Activated naive CD4-positive, alpha-beta T cell treated with anti-CD3 and anti-CD28 coated beads for 36 hours (primary cell): Measurements from ENCODE around the gene HOXA9. TPM values are rescaled to one million over a fixed set of nuclear protein-coding genes. Genes with fewer than 3 reads are reported as not detected.

ENCODE experiments used
- CTCF ChIA-PET: fragments of 350-600 bp; sonication (Branson Sonifier 250); formaldehyde crosslinking; loops from one replicate; lab custom pipeline; 2021; ENCODE audit warnings: antibody characterized with exemption; lab: Charles Lee
- DNase-seq: peaks from one replicate; pipeline ENCODE4 v3.0.0-alpha.2; 2020
- H3K27ac Mint-ChIP-seq: one replicate; pipeline ENCODE4 v1.8.0; 2021; ENCODE audit warnings: mild to moderate bottlenecking, mixed read lengths
- H3K27me3 Mint-ChIP-seq: one replicate; pipeline ENCODE4 v1.8.0; 2021; ENCODE audit warnings: low read depth, mixed read lengths
- H3K36me3 Mint-ChIP-seq: one replicate; pipeline ENCODE4 v1.8.0; 2021; ENCODE audit warnings: low read depth, mixed read lengths
- H3K4me1 Mint-ChIP-seq: one replicate; pipeline ENCODE4 v1.8.0; 2021; ENCODE audit warnings: low read depth, mixed read lengths
- H3K4me3 Mint-ChIP-seq: one replicate; pipeline ENCODE4 v1.8.0; 2021; ENCODE audit warnings: mild to moderate bottlenecking, moderate library complexity, mixed read lengths
- H3K9me3 Mint-ChIP-seq: one replicate; pipeline ENCODE4 v1.8.0; 2021; ENCODE audit warnings: mixed read lengths
- intact Hi-C: fragments of 100-400 bp; cut with micrococcal nuclease; formaldehyde crosslinking; loops from one replicate; pipeline ENCODE4 v1.15.1; 2023
- total RNA-seq, 2 experiments: library from RNA; stranded (reverse); gene quantifications; one replicate each; pipeline ENCODE4 v1.2.3, GENCODE V29; 2021

Gene HOXA9
- total RNA-seq, 2 experiments from 2014 or later: not detected

DNA sequence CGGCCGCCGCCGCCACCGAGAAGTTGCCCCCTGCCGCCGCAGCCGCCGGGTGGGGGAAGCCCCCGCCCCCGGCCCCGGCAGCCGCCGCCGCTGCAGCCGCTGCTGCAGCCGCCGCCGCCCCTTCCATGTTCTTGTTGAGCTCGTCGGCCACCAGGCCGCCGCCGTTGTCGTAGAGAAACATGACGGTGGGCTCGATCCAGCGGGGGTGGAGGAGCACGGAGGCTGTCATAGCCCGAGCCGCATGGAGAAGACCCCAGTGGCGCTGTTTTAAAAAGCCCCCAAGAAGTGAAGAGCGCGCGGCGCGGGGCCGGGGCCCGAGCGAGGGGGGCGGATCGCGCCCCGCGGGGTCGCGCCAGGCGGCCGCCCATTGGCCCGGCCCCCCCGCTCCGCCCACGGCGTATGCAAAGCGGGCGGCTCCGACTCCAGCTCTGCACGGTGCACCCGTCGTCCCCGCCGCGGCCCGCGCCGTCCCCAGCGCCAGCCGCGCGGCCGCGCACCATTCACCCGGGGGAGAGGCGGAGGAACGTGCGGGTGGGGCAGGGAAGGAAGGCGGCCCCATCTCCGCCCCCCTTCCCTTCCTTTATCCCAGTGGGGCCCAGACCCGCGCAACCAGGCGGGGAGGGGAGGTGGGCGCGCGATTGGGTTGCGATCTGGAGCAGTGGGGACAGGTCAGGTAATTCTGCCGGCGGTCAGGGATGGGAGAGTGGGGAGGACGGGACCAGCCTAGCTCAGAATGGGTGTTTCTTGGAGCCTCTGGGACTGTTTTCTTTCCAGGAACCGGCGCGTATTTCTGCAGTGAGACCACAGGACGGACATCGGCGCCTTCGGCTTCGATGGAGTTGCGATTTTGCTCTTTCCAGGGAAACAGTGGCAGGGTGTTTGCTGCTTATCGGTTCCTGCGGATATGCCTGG is 34.8 kb upstream of the HOXA9 start, which contains the start of gene HOXA13:
TSS of gene HOXA13 (minus strand) at position 243 of the 912 bp plus-strand sequence. CDS start at position 229, 14 bp downstream.
- CTCF ChIA-PET: interaction anchor here (1.0 to 1.7 kb wide), 3 partner anchors 13 to 585 kb away, joined by 3 read pairs; no protein-coding TSS in a partner anchor
- intact Hi-C loops: loop anchor here (5.0 kb wide), 1 partner anchor 33 kb away; the partner anchor contains the start of gene HOXA9
- Mint-ChIP-seq H3K9me3 (no peaks in the 10 kb centered on the region), H3K4me3 (peak within 1 kb of the TSS; percentile 70), H3K4me1 (peaks cover 38% of the 10 kb centered on the region), H3K27me3 (peaks cover 79% of the 10 kb centered on the region), H3K36me3 (no peaks in the 10 kb centered on the region), H3K27ac (no peak within 1 kb of the TSS)
- DNase-seq: no peak

- no peaks in the 10 kb centered on the region for H3K9me3 Mint-ChIP-seq
- CTCF ChIA-PET: interaction anchor here (0.6 to 1.7 kb wide), 6 partner anchors 12 to 723 kb away, joined by 3 read pairs; no protein-coding TSS in a partner anchor
- H3K27me3 Mint-ChIP-seq: peaks cover 78% of the 10 kb centered on the region
- no peak for DNase-seq
- H3K27ac Mint-ChIP-seq: no peak overlapping the region
- intact Hi-C loops: no loop called here
- H3K4me3 Mint-ChIP-seq: peak overlapping the region; percentile 58
- no peaks in the 10 kb centered on the region for H3K36me3 Mint-ChIP-seq
- H3K4me1 Mint-ChIP-seq: peaks cover 34% of the 10 kb centered on the region
Measured at GRCh38 chr7:27198871-27199801, 33.8 kb upstream of the HOXA9 start.

GRCh38 chr7:27198138-27198841 is 33.0 kb upstream of the HOXA9 start:
- Mint-ChIP-seq H3K36me3 (no peaks in the 10 kb centered on the region), H3K27me3 (peaks cover 80% of the 10 kb centered on the region), H3K4me3 (no peak overlapping the region), H3K27ac (no peak overlapping the region), H3K9me3 (no peaks in the 10 kb centered on the region), H3K4me1 (peaks cover 39% of the 10 kb centered on the region)
- CTCF ChIA-PET: interaction anchor here (0.6 to 1.4 kb wide), 5 partner anchors 12 to 203 kb away, joined by 3 read pairs; no protein-coding TSS in a partner anchor
- no peak for DNase-seq
- intact Hi-C loops: no loop called here

- peaks cover 38% of the 10 kb centered on the region for H3K4me1 Mint-ChIP-seq
- intact Hi-C loops: loop anchor here (2.0 kb wide), 3 partner anchors 465 to 587 kb away; partner anchors contain the start of gene HIBADH
- no peak overlapping the region for H3K27ac Mint-ChIP-seq
- H3K4me3 Mint-ChIP-seq: no peak overlapping the region
- CTCF ChIA-PET: interaction anchor here (1.0 to 1.1 kb wide), 2 partner anchors 11 to 26 kb away, joined by 3 read pairs; no protein-coding TSS in a partner anchor
- DNase-seq: no peak
- H3K27me3 Mint-ChIP-seq: peaks cover 76% of the 10 kb centered on the region
- no peaks in the 10 kb centered on the region for H3K36me3 Mint-ChIP-seq
- no peaks in the 10 kb centered on the region for H3K9me3 Mint-ChIP-seq
Measured at GRCh38 chr7:27197137-27198042, 32.1 kb upstream of the HOXA9 start.

DNA sequence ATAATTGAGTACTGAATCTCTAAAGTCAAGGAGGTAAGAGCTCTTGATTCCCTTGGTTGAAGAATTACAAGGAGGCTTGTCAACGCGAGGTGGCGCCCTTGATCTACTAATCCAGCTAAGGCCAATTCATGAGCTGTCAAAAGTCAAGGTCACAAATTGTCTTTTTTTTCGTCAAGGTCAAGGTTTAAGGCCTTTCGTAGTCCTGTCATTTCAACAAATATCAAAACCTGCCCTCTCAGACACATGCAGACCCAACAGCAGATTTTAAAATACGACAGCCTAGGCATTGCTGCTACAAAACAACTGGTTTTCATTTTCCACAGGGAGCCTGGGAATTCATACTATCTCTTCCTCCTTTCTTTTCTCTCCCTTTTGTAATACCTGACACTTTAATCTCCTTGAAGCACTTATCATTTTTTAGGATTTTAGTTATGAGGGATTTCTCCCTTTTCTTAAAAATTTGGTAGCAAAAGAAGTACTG is 31.0 kb upstream of the HOXA9 start:
- Mint-ChIP-seq H3K27ac (no peak overlapping the region), H3K4me1 (peaks cover 31% of the 10 kb centered on the region), H3K27me3 (peaks cover 76% of the 10 kb centered on the region), H3K4me3 (no peak overlapping the region), H3K9me3 (no peaks in the 10 kb centered on the region), H3K36me3 (no peaks in the 10 kb centered on the region)
- DNase-seq: peak; percentile 92
- intact Hi-C loops: loop anchor here (1.0 to 2.0 kb wide), 8 partner anchors 380 to 900 kb away; partner anchors contain the start of gene HIBADH
- CTCF ChIA-PET: interaction anchor here (0.6 to 2.1 kb wide), 35 partner anchors 8 to 898 kb away, joined by 3 to 14 read pairs (median 4); partner anchors contain the start of genes EVX1 and HOXA11

DNA sequence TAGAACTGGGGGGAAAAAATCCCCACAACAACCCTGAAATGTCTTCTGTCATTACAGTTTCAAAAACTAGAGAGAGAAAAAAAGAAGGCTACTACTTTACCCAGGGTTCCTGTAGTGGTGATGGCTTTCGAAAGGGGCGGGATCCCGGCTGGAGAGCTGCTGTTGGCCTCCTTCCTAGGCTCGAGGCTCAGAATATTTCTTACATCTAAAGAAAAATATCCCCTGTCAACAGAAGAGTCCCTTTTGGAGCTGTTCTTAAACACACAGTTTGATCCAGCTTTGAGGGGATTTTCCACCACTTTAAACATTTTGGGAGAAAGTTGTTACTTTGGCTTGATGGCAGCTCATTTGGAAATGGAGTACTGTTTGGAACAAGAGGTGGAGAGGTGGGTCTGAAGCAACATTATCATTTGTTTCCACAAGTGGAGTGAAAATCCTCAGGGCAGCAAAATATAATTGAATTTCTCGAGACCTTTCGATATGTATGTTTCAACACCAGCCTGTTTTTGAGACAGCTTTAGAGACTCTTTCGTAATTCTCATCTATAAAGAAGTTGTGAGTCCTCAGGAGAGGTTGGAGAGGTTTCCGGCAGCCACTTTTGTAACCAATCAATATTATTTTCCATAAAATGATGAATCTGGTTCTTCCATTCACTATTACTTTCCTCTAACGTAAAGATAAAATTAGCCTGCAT is 29.5 kb upstream of the HOXA9 start:
- CTCF ChIA-PET: interaction anchor here (0.5 to 2.1 kb wide), 11 partner anchors 10 to 883 kb away, joined by 3 to 14 read pairs (median 5); partner anchors contain the start of gene HOXA11
- intact Hi-C loops: loop anchor here (1.0 kb wide), 1 partner anchor 8 kb away; no protein-coding TSS in a partner anchor
- H3K27ac Mint-ChIP-seq: no peak overlapping the region

GRCh38 chr7:27194002-27194352 is 28.6 kb upstream of the HOXA9 start:
- intact Hi-C loops: no loop called here
- no peaks in the 10 kb centered on the region for H3K9me3 Mint-ChIP-seq
- no peak overlapping the region for H3K4me3 Mint-ChIP-seq
- H3K27me3 Mint-ChIP-seq: peaks cover 83% of the 10 kb centered on the region
- H3K4me1 Mint-ChIP-seq: peaks cover 22% of the 10 kb centered on the region
- DNase-seq: no peak
- H3K27ac Mint-ChIP-seq: no peak overlapping the region
- CTCF ChIA-PET: interaction anchor here (0.7 to 1.6 kb wide), 5 partner anchors 15 to 591 kb away, joined by 3 to 9 read pairs (median 5); partner anchors contain the start of gene EVX1
- H3K36me3 Mint-ChIP-seq: no peaks in the 10 kb centered on the region

More for the DNA sequence above, 29.5 kb upstream of the HOXA9 start:
- H3K27me3 Mint-ChIP-seq: peaks cover 78% of the 10 kb centered on the region
- no peaks in the 10 kb centered on the region for H3K36me3 Mint-ChIP-seq
- H3K4me1 Mint-ChIP-seq: peaks cover 19% of the 10 kb centered on the region
- H3K9me3 Mint-ChIP-seq: no peaks in the 10 kb centered on the region
- DNase-seq: no peak
- no peak overlapping the region for H3K4me3 Mint-ChIP-seq

DNA sequence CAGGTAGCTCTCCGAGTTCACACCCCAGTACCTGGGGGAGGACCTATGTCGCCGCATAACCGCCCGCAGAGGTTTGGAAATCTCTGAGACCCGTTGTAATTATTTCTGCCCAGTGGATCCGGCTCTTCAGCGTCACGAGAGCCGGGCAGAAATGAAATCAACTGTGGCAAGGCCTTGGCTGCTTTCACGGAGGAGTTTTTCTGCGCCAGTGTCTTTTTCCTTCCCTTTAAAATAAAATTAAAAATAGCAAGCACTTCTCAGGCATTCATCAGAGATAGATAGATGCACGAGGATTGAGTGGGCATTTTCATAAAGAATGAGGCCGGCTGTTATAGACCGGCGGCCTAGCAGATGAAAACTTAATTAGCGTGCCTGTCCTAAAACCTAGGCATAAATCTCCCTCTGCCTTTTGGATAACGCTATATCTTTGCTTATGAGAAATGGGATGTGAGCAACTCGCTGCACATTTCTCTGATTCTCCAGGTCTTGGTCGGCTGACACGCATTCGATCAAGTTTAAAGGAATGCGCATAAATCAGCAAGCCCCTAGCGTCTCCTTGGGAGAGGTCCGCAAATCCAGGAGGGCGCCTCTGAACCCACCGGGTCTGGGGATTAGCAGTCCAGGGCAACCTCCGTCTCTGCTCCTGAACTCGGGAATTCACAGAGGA is 28.1 kb upstream of the HOXA9 start:
- Mint-ChIP-seq H3K36me3 (no peaks in the 10 kb centered on the region), H3K4me3 (no peak overlapping the region), H3K27me3 (peaks cover 83% of the 10 kb centered on the region), H3K9me3 (no peaks in the 10 kb centered on the region), H3K27ac (no peak overlapping the region), H3K4me1 (peaks cover 22% of the 10 kb centered on the region)
- no peak for DNase-seq
- CTCF ChIA-PET: interaction anchor here (0.7 to 1.6 kb wide), 4 partner anchors 14 to 49 kb away, joined by 3 to 9 read pairs (median 6); partner anchors contain the start of gene EVX1
- intact Hi-C loops: loop anchor here (2.0 kb wide), 1 partner anchor 47 kb away; no protein-coding TSS in a partner anchor

DNA sequence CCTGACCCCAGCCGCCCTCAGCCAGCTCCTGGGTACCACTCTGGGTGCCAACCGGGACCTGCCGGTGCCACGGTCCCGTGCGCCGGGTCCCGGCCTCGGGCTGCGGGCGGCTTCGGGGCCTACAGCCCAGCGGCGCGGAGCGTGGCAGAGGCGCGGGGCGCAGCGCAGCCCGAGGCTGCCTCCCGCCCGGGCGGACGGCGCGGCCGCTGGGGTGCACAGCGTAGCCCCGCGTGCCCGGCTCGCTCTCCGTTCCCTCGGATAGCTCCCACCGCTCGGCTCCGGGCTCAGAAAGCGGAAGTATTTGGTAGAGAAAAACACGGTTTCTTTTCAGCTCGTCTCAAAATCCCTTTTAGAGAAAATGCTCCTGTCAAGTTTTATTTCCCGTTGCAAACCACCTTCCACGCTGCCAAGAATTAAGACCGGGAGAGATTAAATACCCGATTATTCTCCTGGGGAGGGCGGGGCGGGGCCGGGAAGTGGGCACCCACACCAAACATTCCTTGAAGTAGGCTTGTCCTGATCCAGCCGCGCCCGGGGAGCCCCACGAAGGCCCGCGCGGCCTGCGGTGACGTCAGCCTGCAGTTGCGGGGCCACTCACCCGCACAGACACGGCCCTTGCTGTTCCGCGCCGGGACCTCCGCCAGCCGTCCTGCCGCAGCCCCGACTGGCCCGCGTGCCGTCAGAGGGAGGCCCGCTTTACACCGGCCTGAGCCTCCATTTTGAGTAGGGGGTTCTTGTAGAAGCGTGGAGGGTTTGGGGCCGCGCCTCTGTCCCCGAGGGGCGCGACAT is 27.4 kb upstream of the HOXA9 start:
- H3K4me3 Mint-ChIP-seq: peak overlapping the region; percentile 57
- peaks cover 27% of the 10 kb centered on the region for H3K4me1 Mint-ChIP-seq
- no peak for DNase-seq

More for the DNA sequence above, 27.4 kb upstream of the HOXA9 start:
- intact Hi-C loops: loop anchor here (2.0 kb wide), 1 partner anchor 48 kb away; no protein-coding TSS in a partner anchor
- CTCF ChIA-PET: interaction anchor here (1.4 to 1.6 kb wide), 2 partner anchors 13 to 16 kb away, joined by 3 to 5 read pairs; no protein-coding TSS in a partner anchor
- no peak overlapping the region for H3K27ac Mint-ChIP-seq
- peaks cover 83% of the 10 kb centered on the region for H3K27me3 Mint-ChIP-seq
- no peaks in the 10 kb centered on the region for H3K9me3 Mint-ChIP-seq
- H3K36me3 Mint-ChIP-seq: no peaks in the 10 kb centered on the region
